Measurements from ENCODE around the gene COA1.

DNA sequence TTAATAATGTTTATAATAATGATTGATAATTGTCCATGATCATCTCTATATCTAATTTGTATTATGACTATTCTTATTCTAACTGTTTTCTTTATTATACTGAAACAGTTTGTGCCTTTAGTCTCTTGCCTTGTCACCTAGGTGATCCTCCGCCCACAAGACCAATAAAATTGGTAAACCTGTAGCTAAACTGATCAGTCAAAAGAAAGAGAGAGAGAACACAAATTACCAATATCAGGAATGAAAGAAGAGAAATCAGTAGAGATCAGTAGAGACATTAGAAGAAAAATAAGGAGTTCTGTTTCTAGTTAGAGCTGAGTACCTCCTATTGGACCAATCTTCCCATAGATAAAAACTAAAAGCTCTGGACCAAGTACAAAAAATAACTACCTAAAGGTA is 6.1 kb upstream of the COA1 start:
- TF ChIP-seq, protein P1, sequence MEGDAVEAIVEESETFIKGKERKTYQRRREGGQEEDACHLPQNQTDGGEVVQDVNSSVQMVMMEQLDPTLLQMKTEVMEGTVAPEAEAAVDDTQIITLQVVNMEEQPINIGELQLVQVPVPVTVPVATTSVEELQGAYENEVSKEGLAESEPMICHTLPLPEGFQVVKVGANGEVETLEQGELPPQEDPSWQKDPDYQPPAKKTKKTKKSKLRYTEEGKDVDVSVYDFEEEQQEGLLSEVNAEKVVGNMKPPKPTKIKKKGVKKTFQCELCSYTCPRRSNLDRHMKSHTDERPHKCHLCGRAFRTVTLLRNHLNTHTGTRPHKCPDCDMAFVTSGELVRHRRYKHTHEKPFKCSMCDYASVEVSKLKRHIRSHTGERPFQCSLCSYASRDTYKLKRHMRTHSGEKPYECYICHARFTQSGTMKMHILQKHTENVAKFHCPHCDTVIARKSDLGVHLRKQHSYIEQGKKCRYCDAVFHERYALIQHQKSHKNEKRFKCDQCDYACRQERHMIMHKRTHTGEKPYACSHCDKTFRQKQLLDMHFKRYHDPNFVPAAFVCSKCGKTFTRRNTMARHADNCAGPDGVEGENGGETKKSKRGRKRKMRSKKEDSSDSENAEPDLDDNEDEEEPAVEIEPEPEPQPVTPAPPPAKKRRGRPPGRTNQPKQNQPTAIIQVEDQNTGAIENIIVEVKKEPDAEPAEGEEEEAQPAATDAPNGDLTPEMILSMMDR (IDR thresholded peaks at IDR 0.05; ENCODE audit: poor library complexity, severe bottlenecking): no peak
- TF ChIP-seq POLR2AphosphoS5 (IDR thresholded peaks at IDR 0.05) (no peak), RAD21 (conservative IDR thresholded peaks at IDR 0.05) (no peak), SMC3 (conservative IDR thresholded peaks at IDR 0.05; ENCODE audit: poor library complexity) (no peak), EP300 (conservative IDR thresholded peaks at IDR 0.05; ENCODE audit: poor library complexity, severe bottlenecking) (no peak), EZH2 (IDR thresholded peaks at IDR 0.05; ENCODE audit: borderline replicate concordance, insufficient read depth, low read length, poor library complexity, severe bottlenecking) (no peak)

Measured in neural cell (in vitro differentiated cells).